HCT116 (cell line): ENCODE measurements around the gene GPN1. TPM values are rescaled to one million over a fixed set of nuclear protein-coding genes. Genes with fewer than 3 reads are reported as not detected.

Source experiments
- ATAC-seq: fragments of 200-7000 bp; cut with Tn5 transposase; 2 replicates; pipeline ENCODE4 v1.9.1; 2020; ENCODE audit warnings: mild to moderate bottlenecking, moderate library complexity
- BruUV-seq: library from RNA; stranded (reverse); fragments of 400-500 nt; replicated peaks from 2 replicates; lab custom pipeline; 2021; lab: Mats Ljungman, UMichigan
- CTCF ChIA-PET: fragments of 300-600 bp; sonication (Branson Sonifier 250); formaldehyde crosslinking; loops from one replicate; lab custom pipeline; 2021; ENCODE audit warnings: antibody characterized with exemption; lab: Charles Lee
- POLR2A ChIA-PET: fragments of 300-600, 350-600 bp; sonication (Branson Sonifier 250); formaldehyde crosslinking; loops from one replicate; lab custom pipeline; 2021; ENCODE audit warnings: antibody characterized with exemption; lab: Charles Lee
- RAD21 ChIA-PET, 2 experiments: fragments of 300-600 bp; sonication (Branson Sonifier 250); formaldehyde crosslinking; loops; one replicate each; lab custom pipeline; 2023; ENCODE audit warnings: low total read pairs in 2 of 2; ENCODE audit not compliant: uncharacterized antibody in 2 of 2, unreplicated experiment in 2 of 2, low non-redundant PET in 1 of 2; lab: Charles Lee
- DNase-seq: peaks from one replicate; pipeline ENCODE4 v3.0.0-alpha.2; 2010; ENCODE audit warnings: low read depth, low spot score
- H2AFZ ChIP-seq: fragments of 200-600 bp; shearing (Covaris generic), sonication (generic); 2 replicates; pipeline ENCODE4 v1.6.1; 2017; ENCODE audit warnings: low read depth, mixed run types, mixed read lengths, antibody characterized with exemption, low read length; ENCODE audit not compliant: poor library complexity, severe bottlenecking
- H3K27ac ChIP-seq: 2 replicates; pipeline ENCODE4 v1.5.1; 2012; ENCODE audit warnings: low read depth, low read length
- H3K27me3 ChIP-seq: fragments of 200-600 bp; sonication (generic); 2 replicates; pipeline ENCODE4 v1.6.1; 2016; ENCODE audit warnings: mixed run types, low read length, mixed read lengths; ENCODE audit not compliant: insufficient read depth
- H3K36me3 ChIP-seq, 2 experiments: fragments of 200-500 bp in 1 of 2; fragments of 200-600 bp in 1 of 2; sonication (Bioruptor generic) in 1 of 2; sonication (generic) in 1 of 2; 2 replicates each; pipeline versions ENCODE4 v1.5.1 to v1.6.1; 2014 to 2016; ENCODE audit warnings: low read length in 2 of 2, inconsistent platforms in 1 of 2, mixed read lengths in 1 of 2, mixed run types in 1 of 2; ENCODE audit not compliant: insufficient read depth in 2 of 2, control insufficient read depth in 1 of 2
- H3K4me1 ChIP-seq, 2 experiments: fragments of 200-600 bp in 1 of 2; sonication (generic) in 1 of 2; 2 replicates each; pipeline versions ENCODE4 v1.5.1 to v1.6.1; 2012 to 2017; ENCODE audit warnings: low read length in 2 of 2, inconsistent platforms in 1 of 2, mild to moderate bottlenecking in 1 of 2, mixed read lengths in 1 of 2, mixed run types in 1 of 2, moderate library complexity in 1 of 2; ENCODE audit not compliant: insufficient read depth in 2 of 2, control insufficient read depth in 1 of 2
- H3K4me2 ChIP-seq: fragments of 200-600 bp; sonication (generic); 2 replicates; pipeline ENCODE4 v1.6.1; 2017; ENCODE audit warnings: mixed run types, low read length, mixed read lengths
- H3K4me3 ChIP-seq, 2 experiments: fragments of 200-600 bp in 1 of 2; sonication (generic) in 1 of 2; replicated peaks in 1 of 2; 2 replicates each; pipeline ENCODE4 v1.5.1; 2011 to 2016; ENCODE audit warnings: low read length in 2 of 2, control low read depth in 1 of 2, low read depth in 1 of 2, mild to moderate bottlenecking in 1 of 2, mixed read lengths in 1 of 2, mixed run types in 1 of 2
- H3K79me2 ChIP-seq: fragments of 200-600 bp; sonication (generic); 2 replicates; pipeline ENCODE4 v1.6.1; 2017; ENCODE audit warnings: mild to moderate bottlenecking, mixed run types, low read length, moderate library complexity, mixed read lengths; ENCODE audit not compliant: insufficient read depth
- H3K9ac ChIP-seq: fragments of 200-600 bp; sonication (generic); 2 replicates; pipeline ENCODE4 v1.6.1; 2016; ENCODE audit warnings: low read length, mixed read lengths
- H3K9me2 ChIP-seq: fragments of 200-600 bp; sonication (generic), shearing (Covaris generic); 2 replicates; pipeline ENCODE4 v1.6.1; 2017; ENCODE audit warnings: mixed run types, mild to moderate bottlenecking, moderate library complexity; ENCODE audit not compliant: insufficient read depth
- H3K9me3 ChIP-seq, 2 experiments: fragments of 200-500 bp in 1 of 2; fragments of 200-600 bp in 1 of 2; sonication (Bioruptor generic) in 1 of 2; sonication (generic) in 1 of 2; 2 replicates each; pipeline ENCODE4 v1.6.1; 2014 to 2017; ENCODE audit warnings: low read length in 2 of 2, mixed read lengths in 2 of 2, inconsistent platforms in 1 of 2, low read depth in 1 of 2, mild to moderate bottlenecking in 1 of 2, mixed run types in 1 of 2, moderate library complexity in 1 of 2; ENCODE audit not compliant: control insufficient read depth in 1 of 2, insufficient read depth in 1 of 2
- H4K20me1 ChIP-seq: fragments of 200-600 bp; sonication (generic), shearing (Covaris generic); 2 replicates; pipeline ENCODE4 v1.6.1; 2017; ENCODE audit warnings: mixed run types, mild to moderate bottlenecking, moderate library complexity; ENCODE audit not compliant: insufficient read depth
- CBX3 ChIP-seq: IDR thresholded peaks from 2 replicates; pipeline ENCODE4 v1.6.1; 2012; ENCODE audit warnings: low read depth
- CEBPB ChIP-seq: IDR thresholded peaks from 2 replicates; pipeline ENCODE4 v1.6.1; 2012; ENCODE audit warnings: low read depth
- CTCF ChIP-seq, 3 experiments: fragments of 200-600 bp in 1 of 3; sonication (generic) in 1 of 3; IDR thresholded peaks in 2 of 3; conservative IDR thresholded peaks in 1 of 3; 2 replicates each; pipeline ENCODE4 v1.5.1; 2012 to 2017; ENCODE audit warnings: low read depth in 2 of 3, low read length in 2 of 3, antibody characterized with exemption in 1 of 3, borderline replicate concordance in 1 of 3, control low read depth in 1 of 3, mild to moderate bottlenecking in 1 of 3, mixed read lengths in 1 of 3, mixed run types in 1 of 3, moderate library complexity in 1 of 3; ENCODE audit not compliant: insufficient read depth in 1 of 3
- EGR1 ChIP-seq: IDR thresholded peaks from 2 replicates; pipeline ENCODE4 v1.6.1; 2012; ENCODE audit warnings: low read depth
- EZH2 ChIP-seq: fragments of 200-600 bp; sonication (generic); IDR thresholded peaks from 2 replicates; pipeline ENCODE4 v1.6.1; 2017; ENCODE audit warnings: antibody characterized with exemption, mixed run types
- EZH2phosphoT487 ChIP-seq: fragments of 200-600 bp; IDR thresholded peaks from 2 replicates; pipeline ENCODE4 v1.6.1; 2018; ENCODE audit warnings: antibody characterized with exemption, borderline replicate concordance
- FOSL1 ChIP-seq: IDR thresholded peaks from 2 replicates; pipeline ENCODE4 v1.6.1; 2012; ENCODE audit warnings: low read depth
- JUND ChIP-seq: IDR thresholded peaks from 2 replicates; pipeline ENCODE4 v1.6.1; 2012
- MAX ChIP-seq: IDR thresholded peaks from 2 replicates; pipeline ENCODE4 v1.6.1; 2012
- RAD21 ChIP-seq: IDR thresholded peaks from 2 replicates; pipeline ENCODE4 v1.6.1; 2012; ENCODE audit warnings: low read depth, mild to moderate bottlenecking
- REST ChIP-seq: IDR thresholded peaks from 2 replicates; pipeline ENCODE4 v1.6.1; 2012; ENCODE audit warnings: low read depth
- SP1 ChIP-seq: IDR thresholded peaks from 2 replicates; pipeline ENCODE4 v1.6.1; 2012; ENCODE audit warnings: low read depth
- SRF ChIP-seq: IDR thresholded peaks from 2 replicates; pipeline ENCODE4 v1.6.1; 2012; ENCODE audit warnings: low read depth
- TCF7L2 ChIP-seq: IDR thresholded peaks from 2 replicates; pipeline ENCODE4 v1.7.0; 2011; ENCODE audit warnings: borderline replicate concordance, inconsistent platforms; ENCODE audit not compliant: insufficient read depth, insufficient read length; ENCODE audit errors: extremely low read depth
- YY1 ChIP-seq: IDR thresholded peaks from 2 replicates; pipeline ENCODE4 v1.6.1; 2011; ENCODE audit warnings: low read length, low read depth, moderate library complexity, mild to moderate bottlenecking; ENCODE audit not compliant: insufficient replicate concordance; ENCODE audit errors: extremely low read depth
- intact Hi-C: fragments of 100-400 bp; cut with micrococcal nuclease; formaldehyde crosslinking; loops from 2 replicates; pipeline ENCODE4 v1.10.0; 2022
- total RNA-seq: library from RNA; stranded (reverse); gene quantifications from one replicate; pipeline ENCODE4 v1.2.1, GENCODE V29; 2021; ENCODE audit not compliant: unreplicated experiment

The GPN1 gene
- total RNA-seq, 1 experiment from 2014 or later: 34.3 TPM

GRCh38 chr2:27596627-27597026 is 32.2 kb upstream of the GPN1 start:
- Histone ChIP-seq H3K9ac (no peak overlapping the region), H3K4me2 (no peak overlapping the region), H3K27ac (no peak overlapping the region), H4K20me1 (peaks cover 7% of the 10 kb centered on the region; the same call in 1 of the 2 replicates), H3K27me3 (no peaks in the 10 kb centered on the region), H3K36me3 (peaks cover 2 to 13% of the 10 kb centered on the region in 2 experiments; a peak in 1 of 4 replicates), H2AFZ (no peak overlapping the region), H3K9me3 (0 out of 4 replicates have a peak, but pooled peaks cover 4% of the 10 kb centered on the region in 2 experiments), H3K9me2 (no peaks in the 10 kb centered on the region), H3K79me2 (peaks cover 85% of the 10 kb centered on the region), H3K4me3 (no peak overlapping the region), H3K4me1 (no peaks in the 10 kb centered on the region)
- intact Hi-C loops: no loop called here
- no TSS peak for BruUV-seq
- RAD21 ChIA-PET: no interaction called here
- POLR2A ChIA-PET: interaction anchor here (1.3 kb wide), 1 partner anchor 187 kb away, joined by 3 read pairs; the partner anchor contains the start of gene PPM1G
- CTCF ChIA-PET: no interaction called here
- ATAC-seq (no peak), DNase-seq (no peak)
- no peak for TF ChIP-seq CBX3

- ATAC-seq (no peak), DNase-seq (no peak)
- Histone ChIP-seq H3K9me3 (no peaks in the 10 kb centered on the region), H3K27me3 (no peaks in the 10 kb centered on the region), H4K20me1 (no peaks in the 10 kb centered on the region), H3K4me2 (no peak overlapping the region), H3K9me2 (no peaks in the 10 kb centered on the region), H3K9ac (no peak overlapping the region), H3K27ac (no peak overlapping the region), H3K36me3 (peaks cover 29 to 35% of the 10 kb centered on the region in 2 experiments), H3K4me3 (no peak overlapping the region), H2AFZ (no peak overlapping the region), H3K79me2 (peaks cover 35% of the 10 kb centered on the region), H3K4me1 (no peaks in the 10 kb centered on the region)
- RAD21 ChIA-PET: no interaction called here
- CTCF ChIA-PET: no interaction called here
- TF ChIP-seq CBX3 (no peak), SRF (no peak), CEBPB (no peak), REST (no peak), YY1 (no peak), EGR1 (no peak), EZH2phosphoT487 (no peak), FOSL1 (no peak), SP1 (no peak), RAD21 (no peak), MAX (no peak), TCF7L2 (no peak), CTCF (IDR thresholded peaks at IDR 0.05 in 2 of 3, conservative IDR thresholded peaks at IDR 0.05 in 1 of 3; ENCODE audit: borderline replicate concordance in 1 of 3, insufficient read depth in 1 of 3, low read depth in 2 of 3, low read length in 2 of 3) (no peak), JUND (no peak), EZH2 (no peak)
- intact Hi-C loops: no loop called here
- POLR2A ChIA-PET: no interaction called here
- BruUV-seq: no TSS peak
Observed at GRCh38 chr2:27606611-27607010, 22.2 kb upstream of the GPN1 start.
